Measurements from ENCODE around the gene UROC1.

- TF ChIP-seq POLR2A (IDR thresholded peaks at IDR 0.05; ENCODE audit: low read depth, low read length) = no peak
- no peak for TF ChIP-seq TAF1 (IDR thresholded peaks at IDR 0.05; ENCODE audit: borderline replicate concordance, low read depth, low read length)
These were observed 7.7 kb upstream of the UROC1 start for GRCh38 chr3:126525091-126525852.
